CD14-positive monocyte (primary cell): ENCODE measurements around the gene DCDC2B. TPM values are rescaled to one million over a fixed set of nuclear protein-coding genes. Genes with fewer than 3 reads are reported as not detected.

Experiments
- DNase-seq, 3 donors: peaks; one replicate each; pipeline ENCODE4 v3.0.0-alpha.2; 2011 to 2022
- H2AFZ ChIP-seq: 2 replicates; pipeline ENCODE4 v1.6.0; 2012; ENCODE audit warnings: mild to moderate bottlenecking, low read depth, low read length, inconsistent platforms; ENCODE audit not compliant: insufficient read depth, poor library complexity, severe bottlenecking
- H3K27ac ChIP-seq, 2 donors: 1 replicate in 1 of 2; 2 replicates in 1 of 2; pipeline ENCODE4 v1.5.1; 2012 to 2013; ENCODE audit warnings: low read length in 2 of 2, control low read depth in 1 of 2, inconsistent platforms in 1 of 2, low read depth in 1 of 2, mild to moderate bottlenecking in 1 of 2
- H3K27me3 ChIP-seq, 2 donors: one replicate each; pipeline versions ENCODE4 v1.6.0 to v1.6.1; 2011 to 2013; ENCODE audit warnings: low read length in 2 of 2; ENCODE audit not compliant: control insufficient read depth in 2 of 2, insufficient read depth in 2 of 2
- H3K36me3 ChIP-seq, 2 donors: replicated peaks in 1 of 2; 1 replicate in 1 of 2; 2 replicates in 1 of 2; pipeline versions ENCODE4 v1.5.1 to v1.6.1; 2012 to 2013; ENCODE audit warnings: low read length in 2 of 2, control low read depth in 1 of 2, inconsistent platforms in 1 of 2, mild to moderate bottlenecking in 1 of 2; ENCODE audit not compliant: insufficient read depth in 2 of 2, control insufficient read depth in 1 of 2
- H3K4me1 ChIP-seq, 2 donors: 1 replicate in 1 of 2; 2 replicates in 1 of 2; pipeline versions ENCODE4 v1.5.1 to v1.6.1; 2012 to 2013; ENCODE audit warnings: low read length in 2 of 2, control low read depth in 1 of 2, inconsistent platforms in 1 of 2, mild to moderate bottlenecking in 1 of 2, moderate library complexity in 1 of 2; ENCODE audit not compliant: insufficient read depth in 2 of 2, control insufficient read depth in 1 of 2
- H3K4me2 ChIP-seq: replicated peaks from 2 replicates; pipeline ENCODE3; 2012; ENCODE audit warnings: low read length, moderate library complexity, mild to moderate bottlenecking; ENCODE audit not compliant: poor library complexity, severe bottlenecking; ENCODE audit errors: extremely low read depth
- H3K4me3 ChIP-seq, 3 experiments: fragments of 200-600 bp in 1 of 3; sonication (generic) in 1 of 3; replicated peaks in 1 of 3; 1 replicate in 2 of 3; 2 replicates in 1 of 3; pipeline ENCODE4 v1.5.1; 2011 to 2013; ENCODE audit warnings: low read length in 3 of 3, mild to moderate bottlenecking in 3 of 3, control low read depth in 2 of 3, low read depth in 2 of 3, inconsistent platforms in 1 of 3, moderate library complexity in 1 of 3
- H3K79me2 ChIP-seq: 2 replicates; pipeline ENCODE4 v1.6.0; 2012; ENCODE audit warnings: mild to moderate bottlenecking, control low read depth, inconsistent platforms, low read length, moderate library complexity; ENCODE audit not compliant: insufficient read depth
- H3K9ac ChIP-seq: 2 replicates; pipeline ENCODE4 v1.6.0; 2017; ENCODE audit warnings: low read length, mild to moderate bottlenecking; ENCODE audit not compliant: insufficient read depth, poor library complexity, severe bottlenecking
- H3K9me3 ChIP-seq, 2 donors: replicated peaks in 1 of 2; 1 replicate in 1 of 2; 2 replicates in 1 of 2; pipeline versions ENCODE4 v1.5.1 to v1.6.1; 2012 to 2013; ENCODE audit warnings: low read length in 2 of 2, control low read depth in 1 of 2; ENCODE audit not compliant: control insufficient read depth in 1 of 2, insufficient read depth in 1 of 2
- H4K20me1 ChIP-seq: 2 replicates; pipeline ENCODE4 v1.6.0; 2012; ENCODE audit warnings: mild to moderate bottlenecking, low read length, control low read depth, moderate library complexity; ENCODE audit not compliant: insufficient read depth
- H3K27ac Mint-ChIP-seq, 7 donors: one replicate each; pipeline ENCODE4 v1.8.0; 2020; ENCODE audit warnings: mild to moderate bottlenecking in 7 of 7, mixed read lengths in 7 of 7, moderate library complexity in 6 of 7, inconsistent platforms in 2 of 7
- H3K27me3 Mint-ChIP-seq, 3 donors: one replicate each; pipeline ENCODE4 v1.8.0; 2021 to 2022; ENCODE audit warnings: low read depth in 3 of 3, mild to moderate bottlenecking in 3 of 3, mixed read lengths in 3 of 3, moderate library complexity in 3 of 3, inconsistent platforms in 1 of 3
- H3K36me3 Mint-ChIP-seq, 2 donors: one replicate each; pipeline ENCODE4 v1.8.0; 2020; ENCODE audit warnings: mixed read lengths in 2 of 2, inconsistent platforms in 1 of 2, mild to moderate bottlenecking in 1 of 2
- H3K4me1 Mint-ChIP-seq: one replicate; pipeline ENCODE4 v1.8.0; 2020; ENCODE audit warnings: mild to moderate bottlenecking, mixed read lengths
- H3K4me3 Mint-ChIP-seq, 2 donors: one replicate each; pipeline ENCODE4 v1.8.0; 2020; ENCODE audit warnings: mild to moderate bottlenecking in 2 of 2, mixed read lengths in 2 of 2, moderate library complexity in 1 of 2
- H3K9me3 Mint-ChIP-seq, 7 donors: one replicate each; pipeline ENCODE4 v1.8.0; 2020 to 2022; ENCODE audit warnings: mixed read lengths in 7 of 7, mild to moderate bottlenecking in 6 of 7, moderate library complexity in 6 of 7, inconsistent platforms in 2 of 7
- WGBS: methylation state at CpG from one replicate; pipeline ENCODE4 v1.1.5; 2013; ENCODE audit warnings: missing lambda C conversion rate; ENCODE audit not compliant: insufficient coverage; 5-methylcytosine and 5-hydroxymethylcytosine counted together
- intact Hi-C, 2 donors: fragments of 100-400 bp; cut with micrococcal nuclease; formaldehyde crosslinking; loops; one replicate each; pipeline versions ENCODE4 v1.15.0 to v1.15.1; 2023
- polyA plus RNA-seq, 3 donors: library from polyadenylated mRNA; depleted of rRNA in 1 of 3; unstranded in 2 of 3; stranded (reverse) in 1 of 3; fragments of 300-500 nt in 2 of 3; fragments of >200 nt in 1 of 3; fragmentation: Illumina TruSeq in 2 of 3; gene quantifications; 1 replicate in 2 of 3; 2 replicates in 1 of 3; pipeline ENCODE4 v1.2.3, GENCODE V29; 2012 to 2021
- TF ChIP-seq, protein P1 (sequence below): fragments of 200-600 bp; IDR thresholded peaks from one replicate; pipeline ENCODE4 v1.8.0; 2022; ENCODE audit warnings: antibody characterized with exemption, mild to moderate bottlenecking

The DCDC2B gene
- polyA plus RNA-seq, 3 donors, result not detected

DNA sequence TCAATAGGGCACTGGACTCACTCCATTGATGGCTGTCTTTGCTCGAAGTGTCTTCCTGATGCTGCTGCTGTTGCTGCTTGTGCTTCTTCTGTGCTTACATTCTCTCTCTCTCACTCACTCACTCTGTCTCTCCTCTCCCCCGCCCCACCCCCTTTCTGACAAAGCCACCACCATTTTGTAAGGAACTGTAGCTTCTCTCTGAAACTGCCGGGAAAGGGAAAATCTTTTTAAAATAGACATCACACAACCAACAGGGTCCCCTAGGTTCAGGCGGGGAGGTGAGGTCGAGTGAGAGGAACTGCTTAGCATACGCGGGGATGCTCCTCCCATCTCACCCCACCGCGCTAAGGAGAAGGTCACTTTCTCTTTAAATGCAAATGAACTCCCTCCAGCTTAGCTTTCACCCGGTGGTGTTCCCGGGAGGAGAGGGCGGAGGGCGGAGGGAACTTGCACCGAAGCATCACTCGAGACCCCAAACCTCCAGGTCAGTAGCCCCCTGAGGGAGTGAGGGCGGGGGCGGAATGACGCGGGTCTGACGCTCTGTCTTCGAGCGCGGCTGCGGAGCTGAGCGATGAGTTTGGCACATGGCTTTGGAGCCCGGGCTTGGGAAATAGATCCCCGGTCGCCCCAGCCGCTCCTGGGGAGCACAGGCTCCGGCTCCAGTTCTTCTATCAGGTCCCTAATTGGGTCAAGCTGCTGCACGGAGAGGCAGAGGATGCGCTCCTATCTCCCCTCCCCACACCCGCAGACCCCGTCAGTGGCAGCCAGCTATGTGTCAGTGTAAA is 8.5 kb upstream of the DCDC2B start, which contains the start of gene CCDC28B:
CCDC28B (plus strand) TSS at position 370 of the 785 bp plus-strand sequence. CDS start 1,341 bp downstream, outside the sequence.
- peak within 1 kb of the TSS; percentile 28 to 87 (median 82) for H3K27ac Mint-ChIP-seq
- peak within 1 kb of the TSS; percentile 91 for H2AFZ ChIP-seq
- peak within 1 kb of the TSS in 1 of 2 donors; percentile 59 for H3K27ac ChIP-seq
- peaks cover 25 to 28% of the 10 kb centered on the region in 2 donors for H3K36me3 Mint-ChIP-seq
- H4K20me1 ChIP-seq, result no peaks in the 10 kb centered on the region
- H3K4me1 ChIP-seq, result peaks cover 27 to 30% of the 10 kb centered on the region in 2 donors
- 0% methylated on average over 17 of the region's 34 CpGs for WGBS
- no peaks in the 10 kb centered on the region for H3K9me3 Mint-ChIP-seq
- no peaks in the 10 kb centered on the region for H3K9me3 ChIP-seq
- H3K4me2 ChIP-seq, result peak within 1 kb of the TSS; percentile 68
- DNase-seq, result peak in 2 of 3 donors; percentile 27 to 30
- peaks cover 26% of the 10 kb centered on the region for H3K4me1 Mint-ChIP-seq
- H3K27me3 ChIP-seq, result no peaks in the 10 kb centered on the region
- peak within 1 kb of the TSS; percentile 60 for H3K9ac ChIP-seq
- intact Hi-C loops, result no loop called here
- no peaks in the 10 kb centered on the region for H3K79me2 ChIP-seq
- peaks cover 0 to 7% (median 6%) of the 10 kb centered on the region in 3 donors for H3K27me3 Mint-ChIP-seq
- TF ChIP-seq, protein P1, sequence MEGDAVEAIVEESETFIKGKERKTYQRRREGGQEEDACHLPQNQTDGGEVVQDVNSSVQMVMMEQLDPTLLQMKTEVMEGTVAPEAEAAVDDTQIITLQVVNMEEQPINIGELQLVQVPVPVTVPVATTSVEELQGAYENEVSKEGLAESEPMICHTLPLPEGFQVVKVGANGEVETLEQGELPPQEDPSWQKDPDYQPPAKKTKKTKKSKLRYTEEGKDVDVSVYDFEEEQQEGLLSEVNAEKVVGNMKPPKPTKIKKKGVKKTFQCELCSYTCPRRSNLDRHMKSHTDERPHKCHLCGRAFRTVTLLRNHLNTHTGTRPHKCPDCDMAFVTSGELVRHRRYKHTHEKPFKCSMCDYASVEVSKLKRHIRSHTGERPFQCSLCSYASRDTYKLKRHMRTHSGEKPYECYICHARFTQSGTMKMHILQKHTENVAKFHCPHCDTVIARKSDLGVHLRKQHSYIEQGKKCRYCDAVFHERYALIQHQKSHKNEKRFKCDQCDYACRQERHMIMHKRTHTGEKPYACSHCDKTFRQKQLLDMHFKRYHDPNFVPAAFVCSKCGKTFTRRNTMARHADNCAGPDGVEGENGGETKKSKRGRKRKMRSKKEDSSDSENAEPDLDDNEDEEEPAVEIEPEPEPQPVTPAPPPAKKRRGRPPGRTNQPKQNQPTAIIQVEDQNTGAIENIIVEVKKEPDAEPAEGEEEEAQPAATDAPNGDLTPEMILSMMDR, result no peak
- H3K36me3 ChIP-seq, result peaks cover 20 to 31% of the 10 kb centered on the region in 2 donors
- H3K4me3 Mint-ChIP-seq, result peak within 1 kb of the TSS; percentile 91 to 94
- peak within 1 kb of the TSS; percentile 59 to 79 (median 79) for H3K4me3 ChIP-seq

DNA sequence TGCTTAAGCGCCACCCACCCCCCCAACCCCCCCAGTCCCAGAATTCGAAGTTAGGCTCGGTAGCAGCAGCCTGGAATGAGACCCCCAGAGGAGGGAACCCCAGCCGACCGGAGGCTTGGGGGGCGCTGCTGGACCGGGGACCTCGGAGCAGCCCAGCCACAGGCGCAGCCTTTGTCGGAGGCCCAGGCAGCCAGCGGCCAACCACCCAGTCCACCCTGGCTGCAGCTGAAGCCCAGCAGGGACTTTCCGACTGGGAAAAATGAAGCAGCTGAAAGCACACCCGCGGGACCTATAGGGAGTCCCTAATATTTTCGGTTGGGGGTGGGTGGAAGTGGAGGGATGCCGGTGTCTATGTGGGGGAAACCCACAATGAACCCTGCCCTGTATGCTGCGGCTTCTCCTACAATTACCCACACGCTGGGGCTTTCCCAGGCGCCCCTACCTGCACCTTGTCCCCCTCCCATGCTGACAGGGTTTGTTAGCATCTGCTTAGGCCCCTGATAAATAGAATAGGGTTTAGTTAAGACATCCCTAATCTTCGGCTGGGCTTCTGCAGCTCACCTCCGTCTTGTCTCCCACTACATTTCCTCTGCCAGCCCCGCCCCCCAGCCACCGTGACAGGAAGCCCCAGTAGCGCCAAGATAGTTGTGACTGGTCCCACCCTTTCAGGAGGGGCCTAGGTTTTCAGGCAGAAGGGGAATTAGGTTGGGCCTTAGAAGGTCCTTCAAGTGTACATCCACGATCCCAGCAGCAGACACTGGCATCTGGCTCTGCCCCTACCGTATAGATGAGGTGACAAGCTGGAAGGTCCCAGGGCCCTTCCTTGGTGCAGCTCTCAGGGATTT is 7.7 kb upstream of the DCDC2B start:
- peak overlapping the region; percentile 91 to 94 for H3K4me3 Mint-ChIP-seq
- peaks cover 31% of the 10 kb centered on the region for H3K4me1 Mint-ChIP-seq
- Histone ChIP-seq H3K27ac (peak overlapping the region in 1 of 2 donors; percentile 59), H3K9ac (peak overlapping the region; percentile 60), H3K4me3 (peak overlapping the region; percentile 59 to 79 (median 79)), H3K79me2 (no peaks in the 10 kb centered on the region), H3K9me3 (no peaks in the 10 kb centered on the region), H3K4me2 (peak overlapping the region; percentile 68), H2AFZ (peak overlapping the region; percentile 91), H3K4me1 (peaks cover 34 to 38% of the 10 kb centered on the region in 2 donors), H3K27me3 (no peaks in the 10 kb centered on the region), H4K20me1 (no peaks in the 10 kb centered on the region), H3K36me3 (peaks cover 12 to 22% of the 10 kb centered on the region in 2 donors)
- WGBS, result under 1% methylated on average over 11 of the region's 26 CpGs
- peaks cover 18 to 20% of the 10 kb centered on the region in 2 donors for H3K36me3 Mint-ChIP-seq
- intact Hi-C loops, result no loop called here
- peaks cover 2 to 7% (median 6%) of the 10 kb centered on the region in 3 donors for H3K27me3 Mint-ChIP-seq
- H3K9me3 Mint-ChIP-seq, result no peaks in the 10 kb centered on the region
- DNase-seq, result peak in 1 of 3 donors; percentile 58
- TF ChIP-seq, protein P1, result no peak
- peak overlapping the region in 4 of 7 donors; percentile 4 to 87 (median 48) for H3K27ac Mint-ChIP-seq
